Esophagus muscularis mucosa (tissue), 2 donors: ENCODE measurements around the gene CCNI.

Experiments used
- POLR2A ChIP-seq: fragments of 450-650 bp; IDR thresholded peaks from one replicate; pipeline ENCODE4 v1.6.1; 2017; ENCODE audit warnings: antibody characterized with exemption, moderate library complexity, mild to moderate bottlenecking, low read depth
- POLR2AphosphoS5 ChIP-seq, 2 donors: sonication (generic); formaldehyde crosslinking; IDR thresholded peaks; one replicate each; pipeline ENCODE4 v1.6.1; 2017; ENCODE audit warnings: antibody characterized with exemption in 2 of 2

DNA sequence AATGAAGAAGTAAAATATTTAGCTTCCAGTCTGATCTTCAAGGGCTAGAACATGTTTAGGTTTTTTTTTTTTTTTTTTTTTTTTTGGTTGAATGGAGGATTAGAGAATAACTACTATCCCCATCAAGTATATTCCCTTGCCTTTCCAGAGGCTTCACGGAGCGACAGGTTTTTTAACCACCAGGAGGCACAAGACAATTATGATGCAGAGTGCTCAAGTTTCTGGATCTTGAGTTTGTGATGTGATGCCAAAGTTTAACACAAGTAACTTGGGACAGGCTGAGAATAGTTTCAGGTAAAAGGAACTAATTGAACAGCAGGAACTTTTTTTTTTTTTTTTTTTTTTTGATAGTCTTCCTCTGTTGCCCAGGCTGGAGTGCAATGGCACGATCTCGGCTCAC, 30.3 kb downstream of the CCNI start:
- TF ChIP-seq POLR2A (no peak), POLR2AphosphoS5 (IDR thresholded peaks at IDR 0.05) (no peak)
